ENCODE data around the gene SERPINB6.

GRCh38 chr6:3001146-3001772, 29.9 kb upstream of the SERPINB6 start:
- TF ChIP-seq CTCF (optimal IDR thresholded peaks at IDR 0.05 in 1 of 3, IDR thresholded peaks at IDR 0.05 in 1 of 3, conservative IDR thresholded peaks at IDR 0.05 in 1 of 3; ENCODE audit: extremely low read depth in 1 of 3, insufficient read depth in 2 of 3, low read length in 3 of 3) (no peak), EZH2 (IDR thresholded peaks at IDR 0.05; ENCODE audit: low read length) (no peak)
